SK-N-SH (cell line): Measurements from ENCODE around the gene CDK10. TPM values are rescaled to one million over a fixed set of nuclear protein-coding genes. Genes with fewer than 3 reads are reported as not detected.

ENCODE experiments used
- CTCF ChIA-PET: fragments of 300-600, 350-600 bp; formaldehyde crosslinking; extraction: SDS; loops from one replicate; lab custom pipeline; 2021; lab: Yijun Ruan, JAX
- POLR2A ChIA-PET: fragments of 350-600 bp; sonication (Branson Sonifier 250); formaldehyde crosslinking; extraction: SDS; loops from one replicate; lab custom pipeline; 2020; ENCODE audit warnings: antibody characterized with exemption, inconsistent platforms; lab: Yijun Ruan, JAX
- DNase-seq: peaks from one replicate; pipeline ENCODE4 v3.0.0; 2012
- H2AFZ ChIP-seq: fragments of 200-600 bp; sonication (generic); 2 replicates; pipeline ENCODE4 v1.8.1; 2016; ENCODE audit warnings: antibody characterized with exemption, mild to moderate bottlenecking, low read depth
- H3F3A ChIP-seq: fragments of 200-600 bp; sonication (generic); replicated peaks from 2 replicates; pipeline ENCODE3; 2016; ENCODE audit warnings: antibody characterized with exemption, mild to moderate bottlenecking; ENCODE audit not compliant: insufficient read depth
- H3K27ac ChIP-seq, 2 experiments: fragments of 200-500 bp in 1 of 2; fragments of 200-600 bp in 1 of 2; sonication (Bioruptor generic) in 1 of 2; sonication (generic), shearing (Covaris generic) in 1 of 2; 2 replicates each; pipeline versions ENCODE4 v1.5.1 to v1.6.1; 2014 to 2016; ENCODE audit warnings: low read depth in 2 of 2, inconsistent platforms in 1 of 2, low read length in 1 of 2, mild to moderate bottlenecking in 1 of 2, mixed read lengths in 1 of 2
- H3K27me3 ChIP-seq: fragments of 200-600 bp; sonication (generic), shearing (Covaris generic); 2 replicates; pipeline ENCODE4 v1.6.1; 2016; ENCODE audit warnings: mixed run types; ENCODE audit not compliant: insufficient read depth
- H3K36me3 ChIP-seq, 2 experiments: fragments of 200-500 bp in 1 of 2; fragments of 200-600 bp in 1 of 2; sonication (Bioruptor generic) in 1 of 2; sonication (generic) in 1 of 2; replicated peaks in 1 of 2; 2 replicates each; pipeline versions ENCODE3 to v1.5.1; 2014 to 2016; ENCODE audit warnings: low read length in 1 of 2, mild to moderate bottlenecking in 1 of 2; ENCODE audit not compliant: insufficient read depth in 2 of 2, control insufficient read depth in 1 of 2
- H3K4me1 ChIP-seq, 2 experiments: fragments of 200-500 bp in 1 of 2; fragments of 200-600 bp in 1 of 2; sonication (Bioruptor generic) in 1 of 2; sonication (generic), shearing (Covaris generic) in 1 of 2; 2 replicates each; pipeline versions ENCODE4 v1.5.1 to v1.6.1; 2014 to 2016; ENCODE audit warnings: low read depth in 1 of 2, low read length in 1 of 2, mixed run types in 1 of 2; ENCODE audit not compliant: insufficient read depth in 2 of 2, control insufficient read depth in 1 of 2
- H3K4me2 ChIP-seq: fragments of 200-600 bp; sonication (generic), shearing (Covaris generic); 2 replicates; pipeline ENCODE4 v1.6.1; 2017; ENCODE audit warnings: mixed run types
- H3K4me3 ChIP-seq, 2 experiments: fragments of 200-500 bp in 1 of 2; fragments of 200-600 bp in 1 of 2; sonication (Bioruptor generic) in 1 of 2; sonication (generic), shearing (Covaris generic) in 1 of 2; 2 replicates each; pipeline versions ENCODE4 v1.5.1 to v1.8.1; 2014 to 2016; ENCODE audit warnings: low read depth in 2 of 2, inconsistent platforms in 1 of 2, low read length in 1 of 2, mild to moderate bottlenecking in 1 of 2, mixed read lengths in 1 of 2, moderate library complexity in 1 of 2
- H3K79me2 ChIP-seq: fragments of 200-600 bp; sonication (generic); 2 replicates; pipeline ENCODE4 v1.8.1; 2017; ENCODE audit warnings: mild to moderate bottlenecking; ENCODE audit not compliant: insufficient read depth
- H3K9ac ChIP-seq: fragments of 200-600 bp; sonication (generic); 2 replicates; pipeline ENCODE4 v1.6.1; 2017; ENCODE audit warnings: mixed run types
- H3K9me2 ChIP-seq: fragments of 200-600 bp; sonication (generic); 2 replicates; pipeline ENCODE4 v1.6.1; 2017; ENCODE audit warnings: mixed run types
- H3K9me3 ChIP-seq: fragments of 200-600 bp; sonication (generic); 2 replicates; pipeline ENCODE4 v1.6.1; 2017; ENCODE audit warnings: mixed run types, mild to moderate bottlenecking, moderate library complexity
- H4K20me1 ChIP-seq: fragments of 200-600 bp; sonication (generic); 2 replicates; pipeline ENCODE4 v1.6.1; 2017; ENCODE audit warnings: mild to moderate bottlenecking, mixed run types; ENCODE audit not compliant: insufficient read depth
- CHD2 ChIP-seq: fragments of 150-350 bp; IDR thresholded peaks from 2 replicates; pipeline ENCODE4 v1.6.1; 2018; ENCODE audit warnings: low read length; ENCODE audit not compliant: partially characterized antibody
- CTCF ChIP-seq: fragments of 200-600 bp; sonication (generic); IDR thresholded peaks from 2 replicates; pipeline ENCODE4 v1.6.1; 2017; ENCODE audit warnings: antibody characterized with exemption, mild to moderate bottlenecking, moderate library complexity
- ELF1 ChIP-seq: IDR thresholded peaks from 2 replicates; pipeline ENCODE4 v1.4.0; 2012
- EP300 ChIP-seq, 2 experiments: IDR thresholded peaks; 2 replicates each; pipeline versions ENCODE4 v1.4.0 to v1.6.1; 2012; ENCODE audit warnings: borderline replicate concordance in 1 of 2, low read depth in 1 of 2, low read length in 1 of 2
- EZH2phosphoT487 ChIP-seq: fragments of 200-600 bp; sonication (generic); IDR thresholded peaks from 2 replicates; pipeline ENCODE4 v1.6.1; 2017; ENCODE audit warnings: low read depth, mixed run types, mild to moderate bottlenecking, antibody characterized with exemption, moderate library complexity, borderline replicate concordance
- FOSL2 ChIP-seq: IDR thresholded peaks from 2 replicates; pipeline ENCODE4 v1.4.0; 2012; ENCODE audit warnings: low read depth, mild to moderate bottlenecking, moderate library complexity, borderline replicate concordance
- FOXM1 ChIP-seq: IDR thresholded peaks from 2 replicates; pipeline ENCODE4 v1.4.0; 2012; ENCODE audit warnings: low read depth, mild to moderate bottlenecking
- GABPA ChIP-seq: IDR thresholded peaks from 2 replicates; pipeline ENCODE4 v1.4.0; 2012; ENCODE audit warnings: low read depth, mild to moderate bottlenecking
- GATA2 ChIP-seq: sonication (generic); formaldehyde crosslinking; IDR thresholded peaks from 2 replicates; pipeline ENCODE4 v1.5.0; 2020; ENCODE audit warnings: mild to moderate bottlenecking, missing genetic modification reagents
- MAX ChIP-seq: IDR thresholded peaks from 2 replicates; pipeline ENCODE4 v1.4.0; 2012; ENCODE audit warnings: low read depth
- MXI1 ChIP-seq: IDR thresholded peaks from 2 replicates; pipeline ENCODE4 v1.6.1; 2012; ENCODE audit warnings: mild to moderate bottlenecking, low read depth, low read length, improper control_type of control experiment
- NFIC ChIP-seq: IDR thresholded peaks from 2 replicates; pipeline ENCODE4 v1.4.0; 2012; ENCODE audit warnings: borderline replicate concordance
- NRF1 ChIP-seq: IDR thresholded peaks from 2 replicates; pipeline ENCODE4 v1.6.1; 2012; ENCODE audit warnings: low read depth, mild to moderate bottlenecking, low read length
- POLR2AphosphoS5 ChIP-seq: IDR thresholded peaks from 2 replicates; pipeline ENCODE4 v1.6.1; 2012; ENCODE audit warnings: low read depth, low read length
- RAD21 ChIP-seq: IDR thresholded peaks from 2 replicates; pipeline ENCODE4 v1.6.1; 2012; ENCODE audit warnings: mild to moderate bottlenecking, low read length
- RCOR1 ChIP-seq: fragments of 150-350 bp; IDR thresholded peaks from 2 replicates; pipeline ENCODE4 v1.6.1; 2017; ENCODE audit warnings: antibody characterized with exemption, low read length
- RFX5 ChIP-seq: IDR thresholded peaks from 2 replicates; pipeline ENCODE4 v1.6.1; 2012; ENCODE audit warnings: mild to moderate bottlenecking, improper control_type of control experiment, low read length
- RXRA ChIP-seq: IDR thresholded peaks from 2 replicates; pipeline ENCODE4 v1.4.0; 2012; ENCODE audit warnings: low read depth, mild to moderate bottlenecking, borderline replicate concordance
- SIN3A ChIP-seq: IDR thresholded peaks from 2 replicates; pipeline ENCODE4 v1.6.1; 2012; ENCODE audit warnings: low read depth, mild to moderate bottlenecking, low read length, moderate library complexity, borderline replicate concordance
- SMC3 ChIP-seq: IDR thresholded peaks from 2 replicates; pipeline ENCODE4 v1.6.1; 2012; ENCODE audit warnings: low read depth, low read length, improper control_type of control experiment
- TEAD4 ChIP-seq: IDR thresholded peaks from 2 replicates; pipeline ENCODE4 v1.4.0; 2012; ENCODE audit warnings: mild to moderate bottlenecking, borderline replicate concordance; ENCODE audit not compliant: insufficient read depth
- USF2 ChIP-seq: fragments of 150-350 bp; IDR thresholded peaks from 2 replicates; pipeline ENCODE4 v1.6.1; 2017; ENCODE audit warnings: antibody characterized with exemption, low read length, low read depth, borderline replicate concordance
- YY1 ChIP-seq: IDR thresholded peaks from 2 replicates; pipeline ENCODE4 v1.4.0; 2012; ENCODE audit warnings: low read depth, mild to moderate bottlenecking
- ZBTB33 ChIP-seq: IDR thresholded peaks from 2 replicates; pipeline ENCODE4 v1.4.0; 2012; ENCODE audit warnings: low read depth, borderline replicate concordance
- WGBS: methylation state at CpG from one replicate; pipeline ENCODE4 v1.1.6; 2017; ENCODE audit warnings: low lambda C conversion rate; 5-methylcytosine and 5-hydroxymethylcytosine counted together
- polyA plus RNA-seq, 3 experiments: library from polyadenylated mRNA; depleted of rRNA; stranded (reverse); fragments of >200 nt; gene quantifications; 2 replicates each; pipeline ENCODE4 v1.2.3, GENCODE V29; 2012
- TF ChIP-seq, protein P1 (sequence below): IDR thresholded peaks from 2 replicates; pipeline ENCODE4 v1.6.1; 2012; ENCODE audit warnings: mild to moderate bottlenecking, low read depth, low read length, moderate library complexity

CDK10 gene
- polyA plus RNA-seq, 1 of the 3 experiments (the other 2 are of a cell fraction): 84.7 TPM

DNA sequence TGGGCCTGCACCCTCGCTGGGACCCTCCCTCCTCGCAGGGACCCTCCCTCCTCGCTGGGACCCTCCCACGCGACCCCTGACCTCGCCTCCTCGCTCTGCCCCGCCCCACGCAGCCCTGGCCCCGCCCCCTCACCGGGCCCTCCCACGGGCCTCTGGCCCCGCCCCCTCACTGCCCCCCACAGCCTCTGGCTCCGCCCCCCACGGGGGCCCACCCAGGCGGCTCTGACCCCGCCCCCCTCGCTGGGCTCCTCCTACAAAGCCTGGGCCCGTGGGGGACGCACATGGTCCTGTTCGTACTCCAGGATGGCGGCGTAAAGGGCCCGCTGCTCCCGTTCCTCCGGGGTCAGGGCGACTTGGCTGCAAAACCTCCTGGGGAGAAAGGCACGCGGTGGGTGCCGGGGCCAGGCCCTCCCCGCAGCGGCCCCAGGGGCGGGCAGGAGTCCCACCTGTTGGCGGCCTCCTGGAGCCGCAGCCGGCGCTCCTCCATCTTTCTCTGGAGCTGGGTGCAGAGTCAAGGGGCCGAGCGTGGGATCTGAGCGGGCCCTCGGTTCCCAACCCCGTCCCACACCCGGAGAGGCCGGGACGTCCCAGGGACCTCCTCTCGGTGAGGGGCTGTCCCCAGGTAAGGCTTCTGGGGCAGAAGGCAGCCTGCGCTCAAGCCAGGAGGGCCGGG is 25.2 kb downstream of the CDK10 start:
- peak overlapping the region; percentile 90 for H3K4me2 ChIP-seq
- no peaks in the 10 kb centered on the region; a peak in 1 of 4 replicates for H3K4me1 ChIP-seq
- no peak overlapping the region for H2AFZ ChIP-seq
- H3F3A ChIP-seq: peaks cover 6% of the 10 kb centered on the region
- H4K20me1 ChIP-seq: no peaks in the 10 kb centered on the region
- peak overlapping the region; percentile 75 for H3K9ac ChIP-seq
- POLR2A ChIA-PET: interaction anchor here (1.3 to 2.3 kb wide), 3 partner anchors 9 to 162 kb away, joined by 3 to 7 read pairs (median 6); partner anchors contain the start of gene TCF25
- peaks cover 0 to 4% of the 10 kb centered on the region in 2 experiments for H3K36me3 ChIP-seq
- DNase-seq: peak; percentile 100
- H3K4me3 ChIP-seq: peak overlapping the region; percentile 67 to 69
- H3K27me3 ChIP-seq: no peaks in the 10 kb centered on the region
- H3K9me3 ChIP-seq: no peaks in the 10 kb centered on the region
- WGBS: 4% methylated on average over 20 of the region's 48 CpGs
- CTCF ChIA-PET: interaction anchor here (1.7 to 4.6 kb wide), 2 partner anchors 8 to 11 kb away, joined by 6 to 28 read pairs; partner anchors contain the start of genes SPATA2L and VPS9D1
- H3K79me2 ChIP-seq: peaks cover 20% of the 10 kb centered on the region
- H3K27ac ChIP-seq: peak overlapping the region; percentile 12 to 51; a peak in 3 of 4 replicates
- H3K9me2 ChIP-seq: no peaks in the 10 kb centered on the region
- TF ChIP-seq RCOR1 (no peak), RFX5 (no peak), ELF1 (no peak), FOSL2 (no peak), SMC3 (no peak), NRF1 (no peak), MAX (peak; percentile 86), GABPA (no peak), TEAD4 (no peak), USF2 (no peak), CTCF (no peak), NFIC (no peak), RXRA (no peak), RAD21 (no peak), EP300 (IDR thresholded peaks at IDR 0.05; ENCODE audit: borderline replicate concordance in 1 of 2, low read depth in 1 of 2, low read length in 1 of 2) (no peak), ZBTB33 (no peak), CHD2 (no peak), SIN3A (peak; percentile 56; the same call in 1 of the 2 replicates), YY1 (peak; percentile 55; the same call in 1 of the 2 replicates), MXI1 (peak; percentile 96), GATA2 (CRISPR knock-in tag) (no peak), EZH2phosphoT487 (no peak), FOXM1 (no peak), POLR2AphosphoS5 (peak; percentile 80; the same call in 1 of the 2 replicates)
- TF ChIP-seq, protein P1, sequence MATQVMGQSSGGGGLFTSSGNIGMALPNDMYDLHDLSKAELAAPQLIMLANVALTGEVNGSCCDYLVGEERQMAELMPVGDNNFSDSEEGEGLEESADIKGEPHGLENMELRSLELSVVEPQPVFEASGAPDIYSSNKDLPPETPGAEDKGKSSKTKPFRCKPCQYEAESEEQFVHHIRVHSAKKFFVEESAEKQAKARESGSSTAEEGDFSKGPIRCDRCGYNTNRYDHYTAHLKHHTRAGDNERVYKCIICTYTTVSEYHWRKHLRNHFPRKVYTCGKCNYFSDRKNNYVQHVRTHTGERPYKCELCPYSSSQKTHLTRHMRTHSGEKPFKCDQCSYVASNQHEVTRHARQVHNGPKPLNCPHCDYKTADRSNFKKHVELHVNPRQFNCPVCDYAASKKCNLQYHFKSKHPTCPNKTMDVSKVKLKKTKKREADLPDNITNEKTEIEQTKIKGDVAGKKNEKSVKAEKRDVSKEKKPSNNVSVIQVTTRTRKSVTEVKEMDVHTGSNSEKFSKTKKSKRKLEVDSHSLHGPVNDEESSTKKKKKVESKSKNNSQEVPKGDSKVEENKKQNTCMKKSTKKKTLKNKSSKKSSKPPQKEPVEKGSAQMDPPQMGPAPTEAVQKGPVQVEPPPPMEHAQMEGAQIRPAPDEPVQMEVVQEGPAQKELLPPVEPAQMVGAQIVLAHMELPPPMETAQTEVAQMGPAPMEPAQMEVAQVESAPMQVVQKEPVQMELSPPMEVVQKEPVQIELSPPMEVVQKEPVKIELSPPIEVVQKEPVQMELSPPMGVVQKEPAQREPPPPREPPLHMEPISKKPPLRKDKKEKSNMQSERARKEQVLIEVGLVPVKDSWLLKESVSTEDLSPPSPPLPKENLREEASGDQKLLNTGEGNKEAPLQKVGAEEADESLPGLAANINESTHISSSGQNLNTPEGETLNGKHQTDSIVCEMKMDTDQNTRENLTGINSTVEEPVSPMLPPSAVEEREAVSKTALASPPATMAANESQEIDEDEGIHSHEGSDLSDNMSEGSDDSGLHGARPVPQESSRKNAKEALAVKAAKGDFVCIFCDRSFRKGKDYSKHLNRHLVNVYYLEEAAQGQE: no peak
